SK-N-SH (cell line): ENCODE measurements around the gene GLOD4.

Experiments
- EP300 ChIP-seq, 2 experiments: IDR thresholded peaks; 2 replicates each; pipeline versions ENCODE4 v1.4.0 to v1.6.1; 2012; ENCODE audit warnings: borderline replicate concordance in 1 of 2, low read depth in 1 of 2, low read length in 1 of 2
- GABPA ChIP-seq: IDR thresholded peaks from 2 replicates; pipeline ENCODE4 v1.4.0; 2012; ENCODE audit warnings: low read depth, mild to moderate bottlenecking
- JUND ChIP-seq: IDR thresholded peaks from 2 replicates; pipeline ENCODE4 v1.4.0; 2012
- RAD21 ChIP-seq: IDR thresholded peaks from 2 replicates; pipeline ENCODE4 v1.6.1; 2012; ENCODE audit warnings: mild to moderate bottlenecking, low read length
- TAF1 ChIP-seq: IDR thresholded peaks from 2 replicates; pipeline ENCODE4 v1.6.1; 2012; ENCODE audit warnings: low read depth, mild to moderate bottlenecking, low read length, moderate library complexity, borderline replicate concordance
- TCF12 ChIP-seq: IDR thresholded peaks from 2 replicates; pipeline ENCODE4 v1.4.0; 2012
- ZBTB33 ChIP-seq: IDR thresholded peaks from 2 replicates; pipeline ENCODE4 v1.4.0; 2012; ENCODE audit warnings: low read depth, borderline replicate concordance
- TF ChIP-seq, protein P1 (sequence below): fragments of 200-600 bp; sonication (generic); IDR thresholded peaks from 2 replicates; pipeline ENCODE4 v1.6.1; 2017; ENCODE audit warnings: antibody characterized with exemption, mild to moderate bottlenecking, moderate library complexity

DNA sequence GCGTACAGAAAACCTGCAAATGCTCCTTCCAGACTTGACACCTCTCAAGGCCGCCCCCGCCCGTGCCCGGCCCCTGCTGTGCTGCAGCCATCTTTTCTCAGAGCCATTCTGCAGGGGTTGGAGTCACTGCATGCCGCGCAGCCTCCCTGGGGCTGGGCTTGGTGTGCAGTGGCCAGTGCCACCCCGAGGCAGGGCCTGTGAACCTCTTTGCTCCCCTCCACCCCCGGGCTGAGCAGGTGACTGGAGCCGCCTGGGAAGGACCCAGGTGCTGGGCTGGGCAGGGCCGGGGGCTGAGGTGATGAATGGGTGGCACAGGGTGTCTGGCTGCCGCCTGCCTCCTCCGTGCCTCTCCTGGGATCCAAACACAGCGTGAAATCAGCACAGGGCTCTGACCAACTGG lies 20.4 kb upstream of the GLOD4 start:
- TF ChIP-seq TCF12 (no peak), TAF1 (no peak), GABPA (no peak), JUND (no peak), ZBTB33 (no peak), EP300 (IDR thresholded peaks at IDR 0.05; ENCODE audit: borderline replicate concordance in 1 of 2, low read depth in 1 of 2, low read length in 1 of 2) (no peak), RAD21 (no peak)
- TF ChIP-seq, protein P1, sequence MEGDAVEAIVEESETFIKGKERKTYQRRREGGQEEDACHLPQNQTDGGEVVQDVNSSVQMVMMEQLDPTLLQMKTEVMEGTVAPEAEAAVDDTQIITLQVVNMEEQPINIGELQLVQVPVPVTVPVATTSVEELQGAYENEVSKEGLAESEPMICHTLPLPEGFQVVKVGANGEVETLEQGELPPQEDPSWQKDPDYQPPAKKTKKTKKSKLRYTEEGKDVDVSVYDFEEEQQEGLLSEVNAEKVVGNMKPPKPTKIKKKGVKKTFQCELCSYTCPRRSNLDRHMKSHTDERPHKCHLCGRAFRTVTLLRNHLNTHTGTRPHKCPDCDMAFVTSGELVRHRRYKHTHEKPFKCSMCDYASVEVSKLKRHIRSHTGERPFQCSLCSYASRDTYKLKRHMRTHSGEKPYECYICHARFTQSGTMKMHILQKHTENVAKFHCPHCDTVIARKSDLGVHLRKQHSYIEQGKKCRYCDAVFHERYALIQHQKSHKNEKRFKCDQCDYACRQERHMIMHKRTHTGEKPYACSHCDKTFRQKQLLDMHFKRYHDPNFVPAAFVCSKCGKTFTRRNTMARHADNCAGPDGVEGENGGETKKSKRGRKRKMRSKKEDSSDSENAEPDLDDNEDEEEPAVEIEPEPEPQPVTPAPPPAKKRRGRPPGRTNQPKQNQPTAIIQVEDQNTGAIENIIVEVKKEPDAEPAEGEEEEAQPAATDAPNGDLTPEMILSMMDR: no peak
